ENCODE results near the gene PPM1F.
"Not testable (repeated sequence)": the region's sequence is repeated elsewhere in the genome, so short reads cannot be mapped to it uniquely, and the experiment has no call there.

The PPM1F gene

GRCh38 chr22:21942407-21943343 lies 10.0 kb downstream of the PPM1F start:
- no peak for DNase-seq (ENCODE audit: extremely low read depth in 1 of 2, low read depth in 1 of 2)

GRCh38 chr22:21941921-21942320 lies 10.7 kb downstream of the PPM1F start:
- no peak for DNase-seq (ENCODE audit: extremely low read depth in 1 of 2, low read depth in 1 of 2)

- no peak for DNase-seq (ENCODE audit: extremely low read depth in 1 of 2, low read depth in 1 of 2)
Measured at GRCh38 chr22:21940521-21940920, 12.1 kb downstream of the PPM1F start.

- DNase-seq (ENCODE audit: extremely low read depth in 1 of 2, low read depth in 1 of 2), result not testable (repeated sequence)
Measured at GRCh38 chr22:21939935-21940334, 12.7 kb downstream of the PPM1F start.

DNA sequence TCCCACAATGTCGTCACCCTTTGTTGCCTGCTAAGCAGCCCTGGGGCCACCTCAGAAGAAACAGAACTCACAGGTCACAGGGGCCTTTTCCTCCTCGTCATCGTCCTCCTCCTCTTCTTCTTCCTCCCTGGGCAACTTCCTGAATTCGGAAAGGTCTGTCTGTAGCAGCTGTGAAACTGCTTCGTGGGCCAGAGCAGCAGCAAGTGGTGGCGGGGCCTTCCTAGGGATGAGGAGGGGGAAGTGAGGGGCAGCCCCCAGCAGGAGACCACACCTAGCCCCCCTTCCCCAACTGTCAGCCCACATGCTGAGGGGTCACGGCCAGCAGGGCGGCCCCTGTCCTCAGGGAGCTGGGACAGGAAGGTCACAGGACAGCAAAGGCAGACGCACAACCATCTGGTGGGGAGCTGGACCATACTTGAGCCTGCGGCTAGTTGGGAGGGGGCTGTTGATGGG lies 13.2 kb downstream of the PPM1F start:
- no peak for DNase-seq (ENCODE audit: extremely low read depth in 1 of 2, low read depth in 1 of 2)

DNA sequence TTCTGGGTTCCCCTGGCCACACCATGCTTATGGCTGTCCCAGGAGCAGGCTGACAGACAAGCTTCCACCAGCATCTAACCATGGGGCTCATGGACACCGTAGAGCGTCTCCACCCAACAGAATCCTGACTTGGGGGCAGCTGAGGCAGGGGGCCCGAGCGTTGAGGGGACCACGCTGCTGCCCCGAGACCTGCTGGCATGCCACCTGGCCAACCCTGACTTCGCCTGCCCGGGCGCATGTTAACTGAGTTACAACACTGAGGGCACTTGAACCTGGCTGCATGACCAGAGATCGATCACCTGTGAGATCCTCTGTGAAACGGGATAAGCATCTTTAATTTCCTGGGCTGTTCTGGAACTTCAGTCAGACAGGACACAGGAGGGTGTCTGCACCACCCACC lies 13.7 kb downstream of the PPM1F start:
- DNase-seq (ENCODE audit: extremely low read depth in 1 of 2, low read depth in 1 of 2), result no peak

DNA sequence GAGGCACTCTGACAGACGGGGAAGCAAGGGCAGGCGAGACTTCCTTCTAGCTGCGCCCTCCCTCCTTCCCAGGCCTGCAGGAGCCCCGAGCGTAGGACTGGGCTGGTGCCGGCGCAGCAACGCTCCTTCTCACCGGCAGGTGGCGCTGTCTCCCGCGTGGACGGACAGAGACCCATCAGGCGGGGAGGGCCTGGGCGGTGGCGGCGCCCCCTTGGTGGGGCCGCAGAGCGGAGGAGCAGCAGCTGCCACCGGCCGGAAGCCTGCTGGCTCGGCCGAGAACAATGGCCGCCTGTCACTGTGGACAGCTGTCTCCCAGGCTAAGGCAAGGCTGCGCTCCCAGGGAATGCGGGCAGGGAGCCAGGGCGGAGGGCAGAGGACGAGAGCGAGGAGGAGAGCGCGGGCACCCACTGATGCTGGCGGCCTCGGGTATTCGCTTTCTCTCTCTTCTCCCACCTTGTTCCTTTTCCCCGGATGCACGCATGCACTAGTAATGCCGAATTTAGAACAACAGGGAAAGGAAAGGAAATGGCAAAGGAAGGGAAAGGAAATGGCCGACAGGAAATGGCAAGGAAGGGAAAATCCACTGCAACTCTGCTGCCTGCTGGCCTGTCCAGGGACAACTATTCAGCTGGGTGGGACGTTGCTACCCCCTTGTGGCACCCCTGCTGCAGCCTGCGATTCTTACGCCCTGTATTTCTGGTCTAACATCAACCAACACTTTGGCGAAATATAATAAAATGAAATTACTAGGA lies 14.4 kb downstream of the PPM1F start:
- DNase-seq (ENCODE audit: extremely low read depth in 1 of 2, low read depth in 1 of 2), result peak; percentile 66 to 90

GRCh38 chr22:21937821-21938070 lies 14.9 kb downstream of the PPM1F start:
- DNase-seq (ENCODE audit: extremely low read depth in 1 of 2, low read depth in 1 of 2), result no peak

- DNase-seq (ENCODE audit: extremely low read depth in 1 of 2, low read depth in 1 of 2), result no peak
Measured at GRCh38 chr22:21937041-21937820, 15.4 kb downstream of the PPM1F start.

- no peak for DNase-seq (ENCODE audit: extremely low read depth in 1 of 2, low read depth in 1 of 2)
Measured at GRCh38 chr22:21936151-21936775, 16.4 kb downstream of the PPM1F start.

DNA sequence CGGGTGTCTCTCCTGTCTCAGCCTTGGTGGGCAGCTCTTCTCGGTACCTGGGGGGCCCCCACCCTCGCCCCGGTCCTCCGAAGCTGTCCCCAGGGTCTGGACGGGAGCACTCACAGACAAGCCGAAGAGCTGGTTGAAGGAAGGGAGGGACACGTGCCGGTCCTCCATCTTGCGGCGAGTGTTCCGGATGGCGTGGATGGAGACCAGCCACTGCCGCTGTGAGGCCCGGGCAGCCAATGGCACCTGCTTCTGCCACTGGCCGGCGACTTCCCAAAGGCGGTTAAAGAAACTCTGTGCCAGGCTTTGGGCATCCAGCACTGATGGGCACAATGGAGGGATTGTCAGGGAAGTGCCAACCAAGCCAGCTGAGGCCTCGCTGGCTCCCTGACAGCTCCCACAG lies 18.7 kb downstream of the PPM1F start:
- DNase-seq (ENCODE audit: extremely low read depth in 1 of 2, low read depth in 1 of 2), result no peak

- DNase-seq (ENCODE audit: extremely low read depth in 1 of 2, low read depth in 1 of 2), result no peak
Measured at GRCh38 chr22:21933413-21933812, 19.2 kb downstream of the PPM1F start.

DNA sequence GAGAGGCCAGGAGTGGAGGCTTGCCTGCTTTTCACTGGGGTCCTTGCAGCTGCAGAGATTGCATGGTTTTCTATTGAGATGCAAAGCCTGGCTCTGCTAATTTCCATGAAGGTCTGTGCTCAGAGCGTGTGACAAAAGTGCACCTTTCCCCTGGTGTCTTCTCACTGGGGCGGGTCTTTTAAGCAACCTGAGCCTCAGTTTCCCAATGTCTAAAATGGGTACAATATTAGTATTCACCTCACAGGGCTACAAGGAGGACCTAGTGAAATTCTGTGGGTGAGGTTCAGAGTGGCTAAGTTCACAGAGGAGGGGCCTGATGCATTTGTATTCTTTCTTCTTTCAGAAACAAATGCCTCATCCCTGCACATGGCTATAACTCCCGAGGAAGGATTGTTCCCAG lies 20.3 kb downstream of the PPM1F start:
- DNase-seq (ENCODE audit: extremely low read depth in 1 of 2, low read depth in 1 of 2), result no peak

DNA sequence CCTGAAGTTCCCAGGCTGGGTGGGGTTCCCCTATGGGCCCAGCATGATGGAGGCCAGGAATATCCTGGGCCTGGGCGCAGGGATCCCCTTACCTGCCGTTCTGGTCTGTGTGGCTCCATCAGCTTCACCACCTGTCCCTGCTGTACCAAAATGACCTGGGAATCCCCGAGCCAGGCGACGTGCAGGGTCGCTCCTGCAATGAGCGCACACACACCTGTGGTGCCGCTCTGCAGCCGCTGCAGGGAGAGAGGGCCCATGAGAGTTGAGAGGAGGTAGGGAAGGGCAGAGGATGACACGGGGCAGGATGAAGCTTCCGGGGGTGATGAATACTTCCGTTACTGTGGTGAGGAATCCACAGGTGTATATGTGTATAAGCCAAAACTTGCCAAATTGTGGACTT lies 21.6 kb downstream of the PPM1F start:
- no peak for DNase-seq (ENCODE audit: extremely low read depth in 1 of 2, low read depth in 1 of 2)

- DNase-seq (ENCODE audit: extremely low read depth in 1 of 2, low read depth in 1 of 2), result no peak
Measured at GRCh38 chr22:21929253-21929652, 23.4 kb downstream of the PPM1F start.

DNA sequence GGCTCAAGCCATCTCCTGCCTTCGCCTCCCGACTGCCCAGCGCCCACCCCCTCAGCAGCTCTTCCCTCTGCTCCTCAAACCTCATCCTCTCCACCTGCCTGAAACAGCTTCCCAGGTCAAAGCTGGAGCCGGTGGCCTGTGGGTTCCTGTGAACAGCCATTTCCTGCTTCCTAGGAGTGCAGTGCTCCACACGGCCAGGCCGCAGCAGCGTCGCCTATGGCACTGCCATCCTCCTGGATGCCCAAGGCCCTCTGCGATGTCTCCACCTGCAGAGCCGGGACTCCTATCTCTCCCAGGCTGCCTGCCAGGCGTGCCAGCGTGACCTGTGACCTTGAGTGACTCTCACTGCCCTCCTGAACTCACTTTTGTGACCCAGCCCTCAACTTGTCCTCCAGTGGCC lies 24.6 kb downstream of the PPM1F start:
- no peak for DNase-seq (ENCODE audit: extremely low read depth in 1 of 2, low read depth in 1 of 2)

GRCh38 chr22:21927174-21927823 lies 25.3 kb downstream of the PPM1F start:
- DNase-seq (ENCODE audit: extremely low read depth in 1 of 2, low read depth in 1 of 2), result no peak

DNA sequence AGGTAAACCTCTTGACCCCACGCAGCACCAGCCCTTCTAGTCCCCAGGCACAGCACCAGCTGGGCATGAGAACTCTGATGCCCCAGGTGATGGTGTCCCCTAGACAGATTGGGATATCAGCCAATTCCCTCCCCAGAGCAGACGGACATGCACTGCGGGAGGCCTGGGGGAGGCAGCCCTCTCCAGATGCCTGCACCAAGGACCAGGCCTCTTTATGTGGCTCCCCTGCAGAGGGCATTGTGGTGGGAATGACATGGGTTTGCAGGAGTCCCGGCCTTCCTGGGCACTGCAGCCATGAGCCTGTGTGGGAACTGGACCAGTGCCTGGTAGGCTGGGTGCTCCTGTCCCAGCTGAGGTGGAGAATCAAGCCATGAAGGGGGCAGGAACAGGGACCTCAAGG lies 25.9 kb downstream of the PPM1F start:
- DNase-seq (ENCODE audit: extremely low read depth in 1 of 2, low read depth in 1 of 2), result no peak

- no peak for DNase-seq (ENCODE audit: extremely low read depth in 1 of 2, low read depth in 1 of 2)
Measured at GRCh38 chr22:21923163-21923561, 29.5 kb downstream of the PPM1F start.

DNA sequence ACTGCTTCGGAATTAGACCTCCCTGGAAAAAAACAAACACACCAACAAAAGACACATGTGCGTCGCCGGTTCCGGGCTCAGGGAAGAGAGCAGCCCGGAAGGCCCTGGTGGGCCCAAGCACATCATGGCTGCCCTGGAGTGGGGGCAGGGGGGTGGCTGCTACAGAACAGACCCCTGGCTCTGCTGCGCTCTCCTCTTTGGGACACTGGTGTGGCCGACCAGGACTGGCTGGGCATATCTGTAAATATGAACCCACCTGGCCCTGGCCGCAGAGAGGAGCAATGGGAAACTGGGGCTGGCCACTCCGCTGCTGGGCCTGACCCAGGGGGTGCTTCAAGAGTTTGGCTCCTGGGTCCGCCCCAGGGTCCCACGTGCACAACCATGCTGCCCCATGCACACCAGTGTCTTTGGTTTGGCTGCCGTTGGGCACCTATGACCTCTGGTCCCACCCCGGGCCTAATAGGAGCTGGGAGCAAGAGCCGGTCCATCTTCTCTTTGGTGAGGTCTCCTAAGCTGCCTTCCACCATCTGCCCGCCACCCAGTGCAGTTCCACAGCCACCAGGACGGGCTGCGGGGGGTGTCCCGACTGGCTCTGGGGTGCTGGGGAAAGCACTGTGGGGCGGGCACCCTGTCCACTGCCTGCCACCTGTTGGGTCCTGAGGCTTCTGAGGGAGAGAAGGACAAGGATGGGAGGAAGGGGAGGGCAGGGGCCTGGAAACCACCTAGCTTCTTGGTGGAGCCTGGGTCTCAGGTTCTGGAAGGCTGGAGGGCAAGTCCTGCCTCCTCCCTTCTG lies 30.1 kb downstream of the PPM1F start:
- no peak for DNase-seq (ENCODE audit: extremely low read depth in 1 of 2, low read depth in 1 of 2)

All from activated CD8-positive, alpha-beta memory T cell treated with anti-CD3 and anti-CD28 coated beads for 1 hour (primary cell).